Urinary bladder (tissue), 4 donors: ENCODE measurements around the gene LRRC47. TPM values are rescaled to one million over a fixed set of nuclear protein-coding genes. Genes with fewer than 3 reads are reported as not detected.

ENCODE experiments used
- DNase-seq: peaks from one replicate; pipeline ENCODE4 v3.0.0-alpha.2; 2015; ENCODE audit errors: extremely low spot score
- H3K27ac ChIP-seq: one replicate; pipeline ENCODE4 v1.5.1; 2013; ENCODE audit warnings: low read depth, mild to moderate bottlenecking, moderate library complexity
- H3K36me3 ChIP-seq: one replicate; pipeline ENCODE4 v1.6.1; 2013; ENCODE audit warnings: mild to moderate bottlenecking, moderate library complexity; ENCODE audit not compliant: insufficient read depth
- H3K4me1 ChIP-seq: one replicate; pipeline ENCODE4 v1.6.1; 2013; ENCODE audit warnings: mild to moderate bottlenecking, moderate library complexity; ENCODE audit not compliant: insufficient read depth
- H3K4me3 ChIP-seq: one replicate; pipeline ENCODE4 v1.5.1; 2013; ENCODE audit warnings: low read depth, low read length
- WGBS: extraction: QIAGEN DNeasy Blood & Tissue Kit; methylation state at CpG from one replicate; pipeline ENCODE4 v1.1.7; 2013; 5-methylcytosine and 5-hydroxymethylcytosine counted together
- polyA plus RNA-seq: library from polyadenylated mRNA; stranded (reverse); fragments of 200-250 nt; gene quantifications from one replicate; pipeline ENCODE4 v1.2.3, GENCODE V29; 2013
- total RNA-seq: library from RNA; depleted of rRNA; stranded (reverse); fragments of >200 nt; gene quantifications from one replicate; pipeline ENCODE4 v1.2.3, GENCODE V29; 2014
- donor health status: healthy with polysubstance abuse.
- donor health status: healthy.

The LRRC47 gene
- total and polyA plus RNA-seq, 2 donors, result 17.8 to 31.0 TPM

- Histone ChIP-seq H3K36me3 (no peaks in the 10 kb centered on the region), H3K4me3 (no peak overlapping the region), H3K27ac (no peak overlapping the region), H3K4me1 (no peaks in the 10 kb centered on the region)
- no peak for DNase-seq
- 92% methylated on average over 17 of the region's 17 CpGs for WGBS
Measured at GRCh38 chr1:3767328-3767925, 28.9 kb downstream of the LRRC47 start.

- 75% methylated on average over 31 of the region's 31 CpGs for WGBS
- Histone ChIP-seq H3K27ac (no peak overlapping the region), H3K36me3 (no peaks in the 10 kb centered on the region), H3K4me3 (no peak overlapping the region), H3K4me1 (no peaks in the 10 kb centered on the region)
- no peak for DNase-seq
Measured at GRCh38 chr1:3763351-3764125, 32.8 kb downstream of the LRRC47 start.

GRCh38 chr1:3762873-3763228 is 33.4 kb downstream of the LRRC47 start:
- Histone ChIP-seq H3K27ac (no peak overlapping the region), H3K4me3 (no peak overlapping the region), H3K36me3 (no peaks in the 10 kb centered on the region), H3K4me1 (no peaks in the 10 kb centered on the region)
- 82% methylated on average over 12 of the region's 12 CpGs for WGBS
- DNase-seq, result no peak

- Histone ChIP-seq H3K4me1 (no peaks in the 10 kb centered on the region), H3K36me3 (no peaks in the 10 kb centered on the region), H3K27ac (no peak overlapping the region), H3K4me3 (no peak overlapping the region)
- WGBS, result 80% methylated on average over 15 of the region's 15 CpGs
- no peak for DNase-seq
Measured at GRCh38 chr1:3762151-3762872, 34.0 kb downstream of the LRRC47 start.

GRCh38 chr1:3761296-3762010 is 34.8 kb downstream of the LRRC47 start:
- Histone ChIP-seq H3K27ac (no peak overlapping the region), H3K36me3 (no peaks in the 10 kb centered on the region), H3K4me3 (no peak overlapping the region), H3K4me1 (no peaks in the 10 kb centered on the region)
- 85% methylated on average over 17 of the region's 17 CpGs for WGBS
- DNase-seq, result no peak

- Histone ChIP-seq H3K4me3 (no peak overlapping the region), H3K4me1 (no peaks in the 10 kb centered on the region)
- WGBS, result 65% methylated on average over 6 of the region's 6 CpGs
Measured at GRCh38 chr1:3759796-3760195, 36.5 kb downstream of the LRRC47 start.

GRCh38 chr1:3759164-3759563 is 37.1 kb downstream of the LRRC47 start:
- Histone ChIP-seq H3K4me1 (no peaks in the 10 kb centered on the region), H3K27ac (no peak overlapping the region), H3K4me3 (no peak overlapping the region), H3K36me3 (no peaks in the 10 kb centered on the region)
- WGBS, result 86% methylated on average over 6 of the region's 6 CpGs
- no peak for DNase-seq

More at GRCh38 chr1:3759796-3760195, 36.5 kb downstream of the LRRC47 start:
- no peak for DNase-seq
- no peak overlapping the region for H3K27ac ChIP-seq
- no peaks in the 10 kb centered on the region for H3K36me3 ChIP-seq

- 74% methylated on average over 21 of the region's 21 CpGs for WGBS
- H3K4me1 ChIP-seq, result no peaks in the 10 kb centered on the region
- no peak for DNase-seq
- no peak overlapping the region for H3K4me3 ChIP-seq
- H3K36me3 ChIP-seq, result no peaks in the 10 kb centered on the region
- H3K27ac ChIP-seq, result no peak overlapping the region
Measured at GRCh38 chr1:3756394-3756793, 39.9 kb downstream of the LRRC47 start.

- no peak overlapping the region for H3K4me3 ChIP-seq
- H3K27ac ChIP-seq, result no peak overlapping the region
- WGBS, result 81% methylated on average over 20 of the region's 20 CpGs
Measured at GRCh38 chr1:3753656-3754454, 42.4 kb downstream of the LRRC47 start.

GRCh38 chr1:3752400-3752945 is 43.8 kb downstream of the LRRC47 start, which contains the start of gene CCDC27:
TSS of gene CCDC27 (plus strand) at chr1:3752450. CDS start at chr1:3752482, 32 bp downstream.
- no peak within 1 kb of the TSS for H3K27ac ChIP-seq
- WGBS, result 87% methylated on average over 17 of the region's 17 CpGs
- no peaks in the 10 kb centered on the region for H3K4me1 ChIP-seq
- H3K36me3 ChIP-seq, result no peaks in the 10 kb centered on the region
- no peak within 1 kb of the TSS for H3K4me3 ChIP-seq
- DNase-seq, result no peak

More at GRCh38 chr1:3753656-3754454, 42.4 kb downstream of the LRRC47 start:
- Histone ChIP-seq H3K4me1 (no peaks in the 10 kb centered on the region), H3K36me3 (no peaks in the 10 kb centered on the region)
- DNase-seq, result no peak

GRCh38 chr1:3750741-3751140 is 45.6 kb downstream of the LRRC47 start:
- H3K4me3 ChIP-seq, result no peak overlapping the region
- no peak overlapping the region for H3K27ac ChIP-seq
- WGBS, result 31% methylated on average over 6 of the region's 6 CpGs
- DNase-seq, result no peak
- no peaks in the 10 kb centered on the region for H3K36me3 ChIP-seq
- H3K4me1 ChIP-seq, result no peaks in the 10 kb centered on the region

GRCh38 chr1:3749512-3749911 is 46.8 kb downstream of the LRRC47 start:
- WGBS, result 67% methylated on average over 5 of the region's 5 CpGs

More at GRCh38 chr1:3749512-3749911, 46.8 kb downstream of the LRRC47 start:
- Histone ChIP-seq H3K4me1 (no peaks in the 10 kb centered on the region), H3K27ac (no peak overlapping the region), H3K4me3 (no peak overlapping the region), H3K36me3 (no peaks in the 10 kb centered on the region)
- DNase-seq, result no peak
